Posterior cingulate gyrus (tissue), 11 donors: ENCODE data around the gene S100A3.
"Not testable (repeated sequence)": the region's sequence is repeated elsewhere in the genome, so short reads cannot be mapped to it uniquely, and the experiment has no call there.

Source experiments
- DNase-seq, 10 donors: peaks; one replicate each; pipeline versions ENCODE4 v3.0.0 to v3.0.0-alpha.2; 2020 to 2021; ENCODE audit warnings: mixed read lengths in 3 of 10
- intact Hi-C: fragments of 100-400 bp; cut with DNase I; formaldehyde crosslinking; loops from one replicate; pipeline ENCODE4 v1.15.1; 2023

Gene S100A3

GRCh38 chr1:153571706-153572105 is 22.6 kb upstream of the S100A3 start:
- intact Hi-C loops, result loop anchor here (2.0 to 5.0 kb wide), 4 partner anchors 56 to 176 kb away; partner anchors contain the start of genes ILF2, S100A1, S100A13 and SNAPIN
- peak in 2 of 10 donors; percentile 23 to 78 for DNase-seq

DNA sequence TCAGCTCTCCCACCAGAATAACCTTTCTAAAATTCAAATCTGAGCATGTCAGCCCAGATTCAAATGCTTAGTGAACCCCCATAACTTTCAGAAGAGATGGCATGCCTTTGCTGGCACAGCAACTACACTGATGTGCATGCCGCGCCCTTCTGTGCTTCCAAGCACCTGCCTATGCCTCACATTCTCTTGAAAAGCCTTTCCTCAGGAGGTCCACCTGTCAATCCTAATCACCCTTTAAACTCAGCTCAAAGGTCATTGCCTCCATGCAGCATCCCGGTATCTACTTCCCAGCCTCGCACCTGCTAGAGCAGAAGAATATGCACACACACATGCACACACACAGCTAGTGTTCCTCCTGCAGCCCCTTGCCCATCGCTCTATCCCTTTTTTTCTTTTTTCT is 21.8 kb upstream of the S100A3 start:
- intact Hi-C loops, result loop anchor here (5.0 kb wide), 2 partner anchors 56 to 176 kb away; partner anchors contain the start of genes S100A1 and S100A13
- DNase-seq, result peak in 1 of 10 donors; percentile 14

DNA sequence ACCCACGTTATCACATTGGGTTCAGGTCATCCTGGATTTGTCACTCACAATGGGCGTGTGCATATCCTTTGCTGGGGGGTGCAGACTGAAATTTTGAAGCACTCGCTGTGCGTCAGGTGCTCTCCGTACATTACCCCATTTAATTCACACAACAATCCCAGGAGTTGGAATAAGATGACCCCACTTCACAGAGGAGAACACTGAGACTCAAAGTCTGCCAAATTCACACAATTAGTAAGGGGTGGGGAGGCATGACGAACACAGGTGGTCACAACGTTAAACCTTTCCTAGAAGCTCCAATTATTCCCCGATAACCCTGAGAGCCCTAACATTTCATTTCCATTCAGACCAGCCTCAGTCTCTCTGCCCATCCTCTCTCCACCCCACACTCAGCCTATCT is 20.4 kb upstream of the S100A3 start:
- DNase-seq, result peak in 1 of 10 donors; percentile 17
- intact Hi-C loops, result loop anchor here (5.0 to 10.0 kb wide), 2 partner anchors 37 to 215 kb away; partner anchors contain the start of gene S100A9

DNA sequence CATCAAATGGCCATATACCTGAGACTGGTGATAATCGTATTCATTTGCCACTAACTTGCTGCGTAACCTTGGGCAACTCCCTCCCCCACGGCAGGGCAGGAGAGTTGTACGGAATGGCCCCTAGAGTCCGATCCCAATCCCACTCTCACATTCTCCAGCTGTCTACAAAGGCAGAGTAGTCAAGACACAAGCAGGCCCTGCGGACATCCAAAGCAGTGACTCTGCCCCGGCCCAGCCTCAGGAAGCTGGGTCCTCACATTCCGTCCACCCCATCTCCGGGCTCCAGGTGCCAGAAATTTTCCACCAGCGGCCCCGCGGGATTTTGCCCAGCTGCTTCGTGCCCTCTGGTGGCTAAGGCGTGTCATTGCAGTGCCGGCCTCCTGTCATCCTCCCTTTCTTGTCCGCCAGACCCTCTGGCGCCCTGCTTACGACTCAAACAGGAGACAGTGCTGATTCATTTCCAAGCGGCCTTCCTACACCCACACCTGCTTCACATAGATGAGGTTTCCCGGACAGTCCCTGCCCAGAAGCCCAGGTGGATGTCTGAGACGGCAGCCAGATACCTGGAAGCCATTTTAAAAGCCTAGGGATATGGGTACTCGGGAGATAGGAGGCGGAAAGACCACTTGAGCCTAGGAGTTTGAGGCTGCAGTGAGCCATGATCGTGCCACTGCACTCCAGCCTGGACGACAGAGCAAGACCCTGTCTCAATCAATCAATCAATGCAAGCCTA is 19.5 kb upstream of the S100A3 start:
- intact Hi-C loops, result loop anchor here (1.0 to 10.0 kb wide), 3 partner anchors 36 to 214 kb away; partner anchors contain the start of gene S100A9

DNA sequence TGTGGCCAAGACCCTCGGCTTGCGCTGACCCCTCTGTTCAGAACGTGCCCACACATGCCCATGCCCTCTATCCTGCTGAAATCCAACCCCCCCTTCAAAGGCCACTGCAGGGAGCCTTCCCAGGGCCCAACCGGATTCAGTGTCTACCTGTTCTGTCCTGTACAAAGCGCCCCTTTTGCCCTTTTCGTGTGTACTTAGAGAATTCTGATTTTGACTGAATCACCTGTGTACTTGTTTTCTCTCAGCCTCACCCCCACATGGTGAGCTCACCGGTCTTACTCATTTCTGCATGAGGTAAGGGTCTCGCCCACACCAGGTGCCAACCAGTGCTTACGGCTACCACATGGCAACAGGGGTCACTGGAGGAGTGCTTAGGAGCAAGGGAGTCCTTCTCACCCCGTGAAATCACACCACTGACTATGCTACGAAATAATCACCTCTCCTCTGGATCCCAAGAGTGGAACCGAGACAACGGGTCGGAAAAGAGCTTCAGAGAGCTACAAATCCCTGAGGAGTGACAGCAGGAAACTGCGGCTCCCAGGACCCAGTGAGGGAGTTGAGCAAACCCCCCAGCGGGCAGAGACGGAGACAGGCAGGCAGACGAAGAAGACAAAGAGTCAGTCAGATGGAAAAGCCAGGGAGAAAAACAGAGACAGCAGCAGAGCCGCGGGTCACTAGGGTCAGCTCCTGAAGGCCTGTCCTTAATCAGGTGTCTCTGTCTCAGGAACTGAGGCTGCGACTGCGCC is 18.7 kb upstream of the S100A3 start:
- DNase-seq, result peak in 1 of 10 donors; percentile 53
- intact Hi-C loops, result loop anchor here (1.0 to 10.0 kb wide), 3 partner anchors 35 to 213 kb away; partner anchors contain the start of gene S100A9

More for the DNA sequence above, 19.5 kb upstream of the S100A3 start:
- peak; percentile 74 to 97 (median 85) for DNase-seq

GRCh38 chr1:153566414-153567371 is 17.6 kb upstream of the S100A3 start:
- peak in 8 of 10 donors; percentile 41 to 96 (median 66) for DNase-seq
- intact Hi-C loops, result loop anchor here (5.0 to 10.0 kb wide), 2 partner anchors 34 to 212 kb away; partner anchors contain the start of gene S100A9

DNA sequence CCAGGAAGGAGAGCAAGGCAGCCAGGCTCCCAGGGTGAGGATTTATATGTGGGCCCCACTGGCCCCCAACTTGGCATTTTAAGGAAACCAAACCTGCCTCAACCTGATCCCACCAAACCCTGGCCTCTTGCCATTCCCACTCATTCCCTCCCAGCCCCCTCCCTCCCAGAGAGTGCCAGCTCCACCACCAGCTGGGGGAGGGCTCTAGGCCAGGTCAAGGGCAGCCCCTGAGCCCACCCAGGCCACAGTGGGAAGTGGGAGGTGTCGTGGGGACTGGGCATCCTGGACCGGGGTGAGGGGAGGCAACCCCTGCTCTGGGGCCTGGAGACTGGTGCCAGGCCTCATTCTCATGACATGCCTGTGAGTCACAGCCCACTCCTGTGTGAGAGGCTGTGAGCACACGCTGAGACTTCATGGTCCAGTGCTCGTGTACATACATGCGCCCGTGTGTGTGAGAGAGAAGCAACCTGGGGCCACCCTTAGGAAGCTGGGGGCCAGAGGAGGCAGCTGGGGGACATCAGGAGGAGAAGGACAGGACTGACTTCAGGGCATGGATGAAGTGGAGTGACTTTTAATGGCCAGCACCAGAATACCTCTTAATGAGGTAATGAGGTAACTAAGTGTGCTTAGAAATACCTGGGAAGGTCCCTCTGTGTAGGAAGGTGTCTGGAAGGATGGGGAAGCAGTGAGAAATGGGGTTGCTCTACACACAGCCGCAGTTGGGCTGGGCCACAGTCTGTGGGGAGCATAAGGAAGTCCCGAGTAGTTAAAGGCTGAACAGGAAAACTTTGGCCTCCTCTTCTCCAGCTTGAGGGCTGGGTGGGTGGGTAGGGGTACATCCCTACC is 16.7 kb upstream of the S100A3 start, which contains the start of gene S100A2:
Gene S100A2 (minus strand): TSS at position 316 of the 846 bp plus-strand sequence. CDS start 1,967 bp downstream, outside the sequence.
- DNase-seq, result peak in 1 of 10 donors; percentile 79
- intact Hi-C loops, result loop anchor here (5.0 to 10.0 kb wide), 2 partner anchors 33 to 211 kb away; partner anchors contain the start of gene S100A9

DNA sequence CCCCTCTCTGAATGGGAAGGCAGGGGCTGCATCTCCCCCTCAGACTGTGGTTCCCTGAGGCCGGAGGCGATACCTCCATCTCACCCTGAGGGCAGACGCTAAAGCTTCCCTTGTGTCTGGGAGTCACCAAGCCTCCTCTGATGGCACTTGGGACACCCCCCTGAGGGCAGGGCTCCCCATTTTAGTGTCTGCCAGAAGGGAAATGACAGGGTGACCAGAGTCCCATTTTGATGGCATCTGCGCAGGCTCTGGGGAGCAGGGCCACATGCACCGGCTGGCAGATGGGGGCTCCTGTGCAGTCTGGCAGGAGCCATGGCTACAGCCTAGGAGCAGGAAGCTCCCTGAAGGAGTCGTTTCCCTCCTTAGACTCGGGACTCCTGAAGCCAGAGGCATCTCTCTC is 14.9 kb upstream of the S100A3 start:
- DNase-seq, result peak in 1 of 10 donors; percentile 43
- intact Hi-C loops, result loop anchor here (10.0 kb wide), 1 partner anchor 209 kb away; the partner anchor contains the start of gene S100A9

DNA sequence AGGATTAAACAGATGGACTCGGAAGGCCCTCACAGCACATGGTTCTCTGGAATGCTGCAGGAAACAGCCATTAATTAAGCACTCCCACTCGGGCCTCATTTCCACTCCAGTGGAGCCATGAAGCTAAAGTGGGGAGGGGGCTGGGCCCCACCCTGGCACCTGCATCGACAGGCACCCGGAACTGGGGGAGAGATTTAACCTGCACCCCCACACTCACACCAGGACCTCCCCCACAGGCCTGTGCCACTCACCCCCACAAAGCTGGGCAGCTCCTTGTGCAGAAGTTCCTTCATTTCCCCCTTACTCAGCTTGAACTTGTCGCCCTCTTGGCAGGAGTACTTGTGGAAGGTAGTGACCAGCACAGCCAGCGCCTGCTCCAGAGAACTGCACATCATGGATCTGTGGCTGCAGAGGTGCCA is 14.4 kb upstream of the S100A3 start:
- DNase-seq, result peak in 1 of 10 donors; percentile 42
- intact Hi-C loops, result loop anchor here (10.0 kb wide), 1 partner anchor 209 kb away; the partner anchor contains the start of gene S100A9

- intact Hi-C loops, result loop anchor here (10.0 kb wide), 1 partner anchor 207 kb away; the partner anchor contains the start of gene S100A9
- DNase-seq, result not testable (repeated sequence)
Measured at GRCh38 chr1:153562021-153562420, 13.0 kb upstream of the S100A3 start.

DNA sequence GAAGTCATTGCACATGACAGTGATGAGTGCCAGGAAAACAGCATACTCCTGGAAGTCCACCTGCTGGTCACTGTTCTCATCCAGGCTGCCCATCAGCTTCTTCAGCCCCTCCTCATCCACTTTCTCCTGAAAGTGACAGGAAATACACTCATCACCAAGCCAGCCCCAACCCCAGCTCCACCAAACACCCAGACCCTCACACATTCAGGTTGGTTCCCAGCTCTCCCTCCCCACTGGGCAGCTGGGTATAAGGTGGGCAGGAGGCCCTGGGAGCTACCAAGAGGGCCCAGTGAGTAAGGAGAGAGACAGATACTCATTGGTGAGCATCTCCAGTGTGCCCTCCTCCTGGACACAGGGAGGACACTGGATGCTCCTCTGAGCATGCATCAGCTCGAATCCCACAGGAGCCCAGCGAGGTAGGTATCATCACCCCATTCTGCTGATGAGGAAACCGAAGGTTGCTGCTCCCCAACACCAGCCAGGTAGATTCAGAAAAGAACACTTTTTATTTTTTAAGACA is 12.5 kb upstream of the S100A3 start:
- no peak for DNase-seq
- intact Hi-C loops, result loop anchor here (10.0 kb wide), 1 partner anchor 207 kb away; the partner anchor contains the start of gene S100A9

GRCh38 chr1:153560771-153561465 is 11.9 kb upstream of the S100A3 start:
- intact Hi-C loops, result loop anchor here (10.0 kb wide), 1 partner anchor 206 kb away; the partner anchor contains the start of gene S100A9
- peak in 1 of 10 donors; percentile 58 for DNase-seq

GRCh38 chr1:153560241-153560640 is 11.2 kb upstream of the S100A3 start:
- no peak for DNase-seq
- intact Hi-C loops, result loop anchor here (10.0 kb wide), 1 partner anchor 205 kb away; the partner anchor contains the start of gene S100A9

- intact Hi-C loops, result no loop called here
- DNase-seq, result no peak
Measured at GRCh38 chr1:153557877-153558276, 8.8 kb upstream of the S100A3 start.

DNA sequence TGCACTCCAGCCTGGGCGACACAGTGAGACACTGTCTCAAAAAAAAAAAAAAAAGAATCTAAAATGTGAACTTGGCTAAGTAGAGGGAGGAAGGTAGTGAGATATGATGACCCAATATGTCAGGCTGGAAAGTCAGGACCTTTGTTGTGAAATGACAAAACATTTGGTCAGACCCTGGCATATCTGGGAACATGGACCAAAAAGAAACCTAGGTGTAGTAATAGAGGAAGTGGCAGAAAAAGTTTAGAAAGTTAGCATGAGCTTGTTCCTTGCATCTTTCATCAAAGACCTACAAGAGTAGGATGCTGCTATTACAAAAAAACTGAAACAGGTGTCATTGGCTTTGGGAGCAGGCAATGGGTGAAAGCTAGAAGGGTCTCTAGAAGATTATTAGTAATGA is 7.3 kb upstream of the S100A3 start:
- no peak for DNase-seq
- intact Hi-C loops, result no loop called here

- peak in 1 of 10 donors; percentile 38 for DNase-seq
- intact Hi-C loops, result no loop called here
Measured at GRCh38 chr1:153553830-153554541, 4.9 kb upstream of the S100A3 start.

GRCh38 chr1:153553096-153553495 is 4.0 kb upstream of the S100A3 start:
- intact Hi-C loops, result no loop called here
- peak in 1 of 10 donors; percentile 70 for DNase-seq
